Fibroblast of peridontal ligament (primary cell): ENCODE results near the gene ARHGAP23.
"Not testable (repeated sequence)": the region's sequence is repeated elsewhere in the genome, so short reads cannot be mapped to it uniquely, and the experiment has no call there.

ENCODE experiments used
- DNase-seq: peaks from one replicate; pipeline ENCODE4 v3.0.0-alpha.2; 2010; ENCODE audit errors: extremely low read depth

ARHGAP23 gene

DNA sequence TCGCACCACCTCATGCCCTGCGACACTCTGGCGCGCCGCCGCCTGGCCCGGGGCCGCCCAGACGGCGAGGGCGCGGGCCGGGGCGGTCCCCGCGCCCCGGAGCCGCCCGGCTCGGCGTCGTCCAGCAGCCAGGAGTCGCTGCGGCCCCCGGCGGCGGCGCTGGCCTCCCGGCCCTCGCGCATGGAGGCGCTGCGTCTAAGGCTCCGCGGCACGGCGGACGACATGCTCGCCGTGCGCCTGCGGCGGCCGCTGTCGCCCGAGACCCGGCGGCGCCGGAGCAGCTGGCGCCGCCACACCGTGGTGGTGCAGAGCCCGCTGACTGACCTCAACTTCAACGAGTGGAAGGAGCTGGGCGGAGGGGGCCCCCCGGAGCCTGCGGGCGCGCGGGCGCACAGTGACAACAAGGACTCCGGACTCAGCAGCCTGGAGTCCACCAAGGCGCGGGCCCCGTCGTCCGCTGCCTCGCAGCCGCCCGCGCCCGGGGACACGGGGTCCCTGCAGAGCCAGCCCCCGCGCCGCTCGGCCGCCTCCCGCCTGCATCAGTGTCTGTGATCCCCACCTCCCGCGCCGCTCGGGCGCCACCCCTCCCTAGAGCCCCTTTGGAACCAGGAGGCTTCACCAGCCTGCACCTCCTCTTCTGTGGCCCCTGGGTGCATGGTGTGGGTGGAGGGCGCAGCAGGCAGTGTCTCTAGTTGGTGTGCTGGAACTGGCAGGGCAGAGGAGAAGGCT, 82.3 kb downstream of the ARHGAP23 start:
- DNase-seq: no peak

DNA sequence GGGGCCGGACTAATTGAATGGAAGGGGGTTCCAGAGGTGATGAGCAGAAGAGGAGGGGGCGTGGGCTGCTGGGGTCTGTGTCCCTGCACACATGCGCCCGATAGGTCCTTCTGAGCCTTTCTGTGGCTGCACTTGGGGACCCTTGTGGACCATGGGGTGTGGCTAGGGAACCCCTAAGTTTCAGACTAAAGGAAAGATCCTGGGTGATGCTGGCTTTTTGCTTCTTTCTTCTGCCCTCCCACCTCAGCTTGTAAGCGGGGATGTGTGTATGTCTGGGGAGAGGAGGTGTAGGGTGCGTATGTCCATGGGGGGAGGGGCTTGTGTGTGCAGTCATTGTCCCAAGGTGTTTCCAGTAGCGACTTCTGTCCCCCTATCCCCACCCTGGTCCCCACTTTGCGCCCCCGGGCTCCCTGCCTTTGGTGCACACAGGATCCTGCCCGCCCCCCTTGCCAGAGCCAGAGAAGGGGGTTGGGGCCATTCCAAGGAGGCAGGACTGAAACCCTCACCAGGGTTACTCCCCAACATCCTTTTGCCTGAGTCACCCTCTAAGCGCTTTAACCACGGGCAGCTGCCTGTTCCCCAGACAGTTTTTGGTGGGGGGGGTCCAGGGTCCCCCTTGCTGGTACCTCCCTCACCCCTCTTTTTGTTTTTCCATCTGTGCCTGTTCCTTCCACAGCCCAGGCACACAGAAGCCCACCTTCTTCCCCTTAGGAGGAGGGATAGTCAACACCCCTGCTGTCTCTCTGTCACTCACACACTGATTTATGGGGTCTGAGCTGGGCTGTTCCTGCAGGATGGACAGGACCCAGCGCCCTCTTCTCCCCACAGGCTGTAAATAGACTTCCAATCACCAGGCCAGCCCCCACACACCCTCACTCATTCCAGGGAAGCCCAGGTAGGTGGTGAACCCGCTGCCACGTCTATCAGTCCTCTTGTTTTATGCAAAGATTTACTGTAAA, 83.2 kb downstream of the ARHGAP23 start:
- peak; percentile 74 for DNase-seq

GRCh38 chr17:38512473-38513058, 84.3 kb downstream of the ARHGAP23 start:
- DNase-seq: no peak

DNA sequence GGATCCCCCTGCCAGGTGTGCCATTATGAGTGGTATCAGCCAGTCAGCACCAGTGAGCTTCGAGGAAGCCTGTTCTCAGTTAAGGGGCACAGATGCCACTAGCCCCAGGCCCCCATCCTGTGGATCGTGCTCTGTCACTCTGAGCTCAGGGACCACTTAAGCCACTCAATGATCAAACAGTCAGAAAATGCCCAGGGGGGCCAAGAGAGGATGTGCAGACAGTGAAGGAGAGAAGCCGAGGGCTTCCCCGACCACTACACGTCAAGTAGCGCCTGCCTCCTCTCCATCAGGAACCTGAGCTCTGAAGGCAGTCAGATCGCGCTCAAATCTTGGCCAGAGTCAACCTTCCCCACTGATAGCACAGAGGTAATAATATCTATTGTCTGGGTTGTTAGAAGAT, 98.3 kb downstream of the ARHGAP23 start:
- not testable (repeated sequence) for DNase-seq

GRCh38 chr17:38528141-38528540, 99.9 kb downstream of the ARHGAP23 start:
- DNase-seq: not testable (repeated sequence)

DNA sequence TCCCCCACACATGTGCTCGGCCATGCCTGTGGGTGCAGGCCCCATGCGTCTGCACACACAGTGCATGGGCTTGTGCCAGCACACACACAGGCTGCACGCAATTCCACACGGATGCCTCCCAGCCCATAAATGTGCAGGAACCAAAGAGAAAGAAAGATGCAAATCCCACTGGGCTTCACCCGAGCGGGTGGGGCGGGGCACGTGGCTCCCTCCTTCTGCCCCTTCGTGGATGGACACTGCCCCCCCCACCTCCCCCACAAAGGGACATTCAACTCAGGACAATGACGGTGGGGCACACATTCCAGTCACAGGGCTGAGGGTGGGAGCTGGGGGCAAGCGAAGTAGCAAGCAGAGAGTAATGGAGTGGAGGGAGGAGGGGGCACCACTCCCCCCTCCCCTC, 102.6 kb downstream of the ARHGAP23 start:
- DNase-seq: not testable (repeated sequence)

- not testable (repeated sequence) for DNase-seq
Measured at GRCh38 chr17:38531761-38532160, 103.5 kb downstream of the ARHGAP23 start.

- DNase-seq: no peak
Measured at GRCh38 chr17:38532451-38532850, 104.2 kb downstream of the ARHGAP23 start.

DNA sequence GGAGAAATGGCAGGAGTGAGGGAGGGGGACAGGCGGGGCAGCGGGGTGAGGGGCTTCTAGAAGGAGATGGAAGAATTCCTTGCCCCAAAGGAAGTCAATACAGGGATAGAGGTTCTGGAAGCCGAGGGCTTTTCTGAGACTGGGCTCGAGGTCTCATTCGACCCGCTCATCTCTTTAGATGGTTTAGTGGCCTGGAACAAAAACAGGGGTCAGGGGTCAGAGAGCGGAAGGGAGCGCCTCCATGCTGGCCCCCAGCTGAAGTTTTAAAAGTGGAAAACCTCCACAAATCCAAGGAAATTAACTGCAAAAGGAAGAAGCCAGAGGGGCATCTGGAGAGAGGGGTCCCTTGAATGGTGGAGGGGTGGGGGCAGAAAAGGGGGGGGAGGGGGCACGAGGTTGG, 105.0 kb downstream of the ARHGAP23 start:
- DNase-seq: no peak

DNA sequence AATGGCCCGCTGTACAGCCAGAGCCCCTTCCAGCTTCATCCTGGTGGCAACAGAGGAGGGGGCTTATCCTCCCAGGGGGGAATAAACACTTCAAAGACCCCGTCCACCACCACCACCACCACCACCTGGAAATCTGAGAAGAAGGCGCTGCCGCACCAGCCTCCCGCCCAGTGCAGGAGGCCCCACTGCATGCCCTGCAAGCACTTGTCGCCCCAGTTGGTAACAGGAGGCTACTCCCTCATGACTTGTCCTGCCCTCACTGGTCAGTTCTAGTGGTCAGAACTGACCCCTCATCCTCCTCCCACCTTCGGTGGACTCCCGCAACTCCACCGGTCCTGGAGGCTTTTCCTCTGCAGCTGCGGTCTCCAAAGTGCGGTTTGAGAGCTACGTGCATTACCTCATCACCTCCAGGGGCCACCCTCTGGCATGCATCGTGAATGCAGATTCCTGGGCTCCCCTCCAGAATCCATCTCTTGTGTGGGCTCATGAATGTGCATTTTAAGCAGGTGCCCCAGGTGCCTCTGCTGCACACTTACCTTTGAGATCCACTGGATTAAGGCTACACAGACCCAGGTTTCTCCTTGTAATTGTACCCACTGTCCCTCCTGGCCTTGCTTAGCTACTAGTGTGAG, 105.7 kb downstream of the ARHGAP23 start:
- DNase-seq: no peak

DNA sequence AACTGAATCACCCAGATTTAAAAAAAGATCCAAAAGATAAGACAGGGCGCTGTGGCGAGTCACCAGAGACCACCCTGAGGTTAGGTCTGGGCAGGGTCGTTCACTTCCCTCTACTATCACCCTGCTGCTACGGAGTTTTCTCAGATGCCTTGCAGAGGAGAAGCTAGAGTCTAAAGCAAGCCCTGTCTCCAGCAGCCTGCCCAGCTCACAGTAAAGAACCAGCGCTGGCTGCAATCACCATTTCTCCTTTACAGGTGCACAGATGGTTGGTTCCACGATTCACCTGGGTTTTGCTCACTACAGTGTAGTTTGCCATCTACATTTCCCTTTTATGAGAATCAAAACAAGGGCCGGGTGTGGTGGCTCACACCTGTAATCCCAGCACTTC, 106.2 kb downstream of the ARHGAP23 start:
- DNase-seq: no peak

DNA sequence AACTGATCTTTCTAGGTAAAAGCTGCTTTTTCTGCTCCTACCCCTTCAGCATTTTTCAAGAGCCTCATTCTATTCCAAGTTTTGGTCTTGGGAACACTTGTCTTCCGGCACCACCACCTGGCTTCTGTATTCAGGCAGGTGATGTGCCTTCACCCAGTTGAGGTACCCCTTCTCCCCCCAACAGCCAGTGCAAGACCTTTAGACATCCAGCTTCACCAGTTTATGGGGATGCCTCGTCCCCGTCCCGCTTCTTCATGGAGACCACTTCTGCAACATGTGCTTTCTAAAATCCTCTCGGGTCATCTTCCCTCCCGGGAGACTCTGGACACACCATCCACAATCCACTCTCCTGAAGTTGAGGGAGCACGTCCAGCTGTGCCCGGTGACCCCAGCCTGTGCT, 107.6 kb downstream of the ARHGAP23 start:
- DNase-seq: no peak

DNA sequence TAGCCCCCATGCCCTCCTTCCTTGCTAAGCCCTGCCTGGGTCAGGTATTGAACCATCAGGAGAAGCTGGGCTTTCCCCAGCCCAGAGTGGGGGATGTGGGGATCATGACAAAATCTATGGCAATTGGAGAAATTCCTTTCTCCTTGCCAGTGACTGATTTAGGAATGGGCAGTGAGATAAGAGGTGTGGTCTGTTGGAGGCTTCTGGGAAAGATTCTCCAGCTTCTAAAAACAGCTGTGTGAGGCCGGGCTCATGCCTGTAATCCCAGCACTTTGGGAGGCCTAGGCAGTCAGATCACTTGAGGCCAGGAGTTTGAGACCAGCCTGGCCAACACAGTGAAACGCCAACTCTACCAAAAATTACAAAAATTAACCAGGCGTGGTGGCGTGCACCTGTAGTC, 108.4 kb downstream of the ARHGAP23 start:
- DNase-seq: peak; percentile 23

- DNase-seq: no peak
Measured at GRCh38 chr17:38538906-38539305, 110.6 kb downstream of the ARHGAP23 start.

- no peak for DNase-seq
Measured at GRCh38 chr17:38539386-38539785, 111.1 kb downstream of the ARHGAP23 start.

DNA sequence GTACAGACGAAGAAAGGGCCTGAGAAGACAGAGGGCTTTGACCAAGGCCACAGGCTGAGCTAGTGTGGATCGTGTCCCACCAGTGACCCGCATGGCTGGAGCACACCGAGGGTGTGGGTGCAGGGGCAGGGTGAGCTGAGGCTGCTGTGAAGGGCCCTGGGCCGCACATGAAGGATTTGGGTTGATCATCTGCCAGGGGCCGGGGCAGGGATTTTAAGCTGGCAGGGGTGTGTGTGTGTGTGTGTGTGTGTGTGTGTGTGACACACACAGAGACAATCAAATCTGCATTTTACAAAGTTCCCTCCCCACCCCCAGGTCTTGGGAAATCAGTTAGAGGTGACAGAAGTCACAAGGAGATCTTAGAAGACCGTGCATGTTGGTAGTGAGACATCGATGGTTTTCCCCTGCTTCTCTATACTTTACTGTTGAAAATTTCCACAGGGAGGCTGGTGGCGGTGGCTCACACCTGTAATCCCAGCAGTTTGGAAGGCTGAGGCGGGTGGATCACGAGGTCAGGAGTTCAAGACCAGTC, 112.3 kb downstream of the ARHGAP23 start:
- DNase-seq: no peak

GRCh38 chr17:38541281-38541680, 113.0 kb downstream of the ARHGAP23 start:
- DNase-seq: no peak

- DNase-seq: no peak
Measured at GRCh38 chr17:38542286-38542685, 114.0 kb downstream of the ARHGAP23 start.

DNA sequence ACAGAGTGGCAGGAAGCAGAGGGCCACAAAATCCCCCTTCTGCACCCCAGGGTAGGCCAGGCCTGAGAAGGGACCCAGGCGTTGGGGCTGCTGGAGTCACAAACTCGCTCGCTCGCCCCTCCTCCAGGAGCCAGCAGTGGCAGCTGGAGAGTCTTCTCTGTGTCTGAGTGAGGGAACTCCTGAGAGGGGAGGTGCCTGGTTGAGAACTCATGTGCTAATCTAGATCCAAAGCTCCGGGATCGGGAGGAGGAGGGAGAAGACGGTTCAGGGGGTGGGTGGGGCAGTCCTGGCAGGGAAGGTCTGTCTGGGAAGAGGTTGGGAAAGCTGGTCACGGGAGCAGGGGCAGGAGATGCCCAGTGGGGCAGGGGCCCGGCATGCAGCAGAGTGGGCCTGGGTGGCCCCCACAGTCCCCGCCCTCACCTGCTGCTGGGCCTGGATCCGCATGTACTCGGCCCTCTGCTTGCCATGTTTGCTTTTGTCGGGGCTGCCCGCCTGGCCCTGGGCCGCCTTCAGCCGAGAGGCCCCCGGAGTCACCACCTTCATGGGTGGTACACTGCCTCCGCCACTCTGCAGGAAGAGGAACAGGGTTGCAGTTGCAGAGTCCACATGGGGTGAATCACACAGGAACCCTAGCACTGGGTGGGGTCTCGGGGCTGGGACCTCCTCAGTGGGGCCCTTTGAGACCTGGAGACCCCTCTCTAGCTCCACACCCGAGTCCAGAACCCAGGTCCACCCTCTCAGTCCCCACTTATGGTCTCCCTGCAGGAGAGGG, 115.3 kb downstream of the ARHGAP23 start:
- no peak for DNase-seq

DNA sequence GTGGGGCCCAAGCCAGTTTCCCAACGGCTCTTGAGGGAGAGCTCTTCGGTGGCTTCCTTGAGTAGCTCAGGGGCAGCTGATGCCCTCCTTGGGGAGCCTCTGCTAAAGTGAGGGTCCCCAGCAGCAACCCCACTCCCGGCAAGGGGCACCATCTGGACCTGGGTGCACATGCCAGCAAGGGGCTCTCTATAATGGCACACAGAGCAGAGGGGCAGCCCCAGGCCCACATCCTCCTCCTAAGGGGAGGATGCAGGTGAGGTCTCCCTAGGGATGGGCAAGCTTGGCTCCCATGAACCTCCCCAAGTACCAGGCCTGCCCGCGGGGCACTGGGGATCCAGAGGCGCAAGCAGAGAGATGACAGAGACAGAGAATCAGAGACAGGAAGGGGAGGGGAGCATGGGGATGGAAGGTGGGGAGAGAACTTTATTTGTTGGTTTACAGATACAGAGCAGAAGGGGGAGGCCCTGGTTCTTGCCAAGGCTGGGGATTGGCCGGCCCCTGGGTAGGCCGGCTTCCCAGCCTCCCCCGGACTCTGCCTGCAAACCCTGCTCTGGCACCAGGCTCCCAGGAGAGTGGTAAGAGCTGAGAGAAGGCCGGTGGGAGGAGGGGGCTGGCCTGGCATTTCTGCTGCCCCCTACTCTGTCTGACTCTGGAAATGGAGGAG, 116.0 kb downstream of the ARHGAP23 start:
- DNase-seq: no peak

- no peak for DNase-seq
Measured at GRCh38 chr17:38544839-38545209, 116.6 kb downstream of the ARHGAP23 start.
